Measurements from ENCODE around the gene HMMR.

GRCh38 chr5:163512526-163512925 lies 52.1 kb downstream of the HMMR start:
- TF ChIP-seq AFF4 (CRISPR knock-in tag; IDR thresholded peaks at IDR 0.05) (no peak), ZNF143 (CRISPR knock-in tag; IDR thresholded peaks at IDR 0.05) (no peak), CTCF (IDR thresholded peaks at IDR 0.05 in 2 of 3, conservative IDR thresholded peaks at IDR 0.05 in 1 of 3; ENCODE audit: insufficient read depth in 2 of 3, low read depth in 1 of 3, low read length in 3 of 3) (no peak), SIN3A (IDR thresholded peaks at IDR 0.05; ENCODE audit: borderline replicate concordance in 2 of 2, control insufficient read depth in 1 of 2, low read depth in 2 of 2, low read length in 2 of 2) (no peak), ZNF512 (tag; IDR thresholded peaks at IDR 0.05) (no peak), JUND (IDR thresholded peaks at IDR 0.05; ENCODE audit: borderline replicate concordance, low read depth, low read length) (no peak), JUND (tag; IDR thresholded peaks at IDR 0.05; ENCODE audit: borderline replicate concordance, low read depth, low read length) (no peak), ZNF253 (CRISPR knock-in tag; conservative IDR thresholded peaks at IDR 0.05) (no peak), GTF3C2 (IDR thresholded peaks at IDR 0.05; ENCODE audit: borderline replicate concordance, extremely low read depth, insufficient read length) (no peak)

Measured in K562 (cell line).